Heart left ventricle (tissue), 16 donors: ENCODE data around the gene SMPD3. TPM values are rescaled to one million over a fixed set of nuclear protein-coding genes. Genes with fewer than 3 reads are reported as not detected.
A peak's percentile ranks its signal among the peaks of the same experiment; 100 is the strongest.

Experiments
- ATAC-seq, 4 donors: fragments of 200-7000 bp; cut with Tn5 transposase; one replicate each; pipeline ENCODE4 v1.9.1; 2020 to 2022; ENCODE audit warnings: moderate library complexity in 4 of 4, mild to moderate bottlenecking in 3 of 4, moderate number of reproducible peaks in 1 of 4
- DNase-seq, 5 donors: peaks; one replicate each; pipeline ENCODE4 v3.0.0-alpha.2; 2020
- H3K27ac ChIP-seq, 12 donors: fragments of 200-600 bp; sonication (generic) in 4 of 12; one replicate each; pipeline versions ENCODE4 v1.5.0 to v1.8.0; 2016 to 2022; ENCODE audit warnings: mild to moderate bottlenecking in 2 of 12
- H3K27me3 ChIP-seq, 9 donors: fragments of 200-600 bp; sonication (generic) in 2 of 9; one replicate each; pipeline versions ENCODE4 v1.5.1 to v1.8.0; 2016 to 2022; ENCODE audit warnings: mild to moderate bottlenecking in 3 of 9
- H3K36me3 ChIP-seq, 9 donors: fragments of 200-600 bp; sonication (generic) in 2 of 9; one replicate each; pipeline versions ENCODE4 v1.5.0 to v1.8.0; 2018 to 2022; ENCODE audit warnings: mild to moderate bottlenecking in 2 of 9
- H3K4me1 ChIP-seq, 12 donors: fragments of 200-600 bp; sonication (generic) in 4 of 12; one replicate each; pipeline versions ENCODE4 v1.5.0 to v1.8.0; 2016 to 2022; ENCODE audit warnings: mild to moderate bottlenecking in 3 of 12
- H3K4me3 ChIP-seq, 12 donors: fragments of 200-600 bp; sonication (generic) in 4 of 12; one replicate each; pipeline versions ENCODE4 v1.5.0 to v1.8.0; 2017 to 2022; ENCODE audit warnings: mild to moderate bottlenecking in 9 of 12, moderate library complexity in 4 of 12
- H3K9me3 ChIP-seq, 12 donors: fragments of 200-600 bp; sonication (generic) in 4 of 12; one replicate each; pipeline versions ENCODE4 v1.5.0 to v1.8.0; 2016 to 2022; ENCODE audit warnings: mild to moderate bottlenecking in 1 of 12
- CTCF ChIP-seq, 12 donors: fragments of 200-600 bp; sonication (generic) in 4 of 12; IDR thresholded peaks; one replicate each; pipeline versions ENCODE4 v1.5.0 to v1.8.0; 2018 to 2022; ENCODE audit warnings: antibody characterized with exemption in 12 of 12, mild to moderate bottlenecking in 5 of 12
- POLR2A ChIP-seq, 2 donors: fragments of 450-650 bp; IDR thresholded peaks; one replicate each; pipeline ENCODE4 v1.6.1; 2017; ENCODE audit warnings: antibody characterized with exemption in 2 of 2, mild to moderate bottlenecking in 2 of 2, moderate library complexity in 2 of 2
- WGBS, 4 donors: extraction: QIAGEN DNeasy Blood & Tissue Kit in 2 of 4; methylation state at CpG; one replicate each; pipeline versions ENCODE4 v1.1.5 to v1.1.7; 2013 to 2018; 5-methylcytosine and 5-hydroxymethylcytosine counted together
- intact Hi-C, 10 donors: fragments of 100-400 bp; cut with DNase I; formaldehyde crosslinking; loops; one replicate each; pipeline versions ENCODE4 v1.11.1 to v1.14.2; 2022
- polyA plus RNA-seq, 2 donors: library from polyadenylated mRNA; stranded (reverse); fragments of 200-250 nt; gene quantifications; one replicate each; pipeline ENCODE4 v1.2.3, GENCODE V29; 2013
- total RNA-seq, 9 donors: library from RNA; depleted of rRNA in 2 of 9; stranded (reverse); fragments of >200 nt in 2 of 9; fragmentation: NEBNext Ultra II Directional in 3 of 9; extraction: Animal tissue kit (Norgen Biotek cat#: 25700) in 3 of 9; gene quantifications; one replicate each; pipeline versions ENCODE4 v1.1.0 to v1.2.4, GENCODE V29; 2016 to 2023
- donor health status: ischemic (EF 13 %, LVEDD 7.1; RV severe dilation, severe dysfunction).
- donor health status: healthy with polysubstance abuse.
- donor health status: DM: no; HTN: yes; CAD: no.
- donor health status: DM: no; HTN: no; CAD: no.
- donor health status: ischemic (EF 25% LVEDD 6.9; RV normal size, moderate dysfunction).
- donor health status: ischemic (EF 25% LVEDD 5.7; RV mildly dilated, moderate dysfunction).
- donor health status: healthy.
- donor health status: DM: yes; HTN: yes; CAD: no.
- donor health status: ischemic (EF 35%, LVEDD 5.7; RV mildly dilated, moderate dysfunction).
- donor health status: nonischemic (EF 11% LVEDD 7.7; RV severe dilation, severe dysfunction).
- donor health status: DM: yes; HTN: yes; CAD: no.
- donor health status: PGD.
- donor health status: ischemic (EF 29% LVEDD 5.4; RV normal size, mild dysfunction).
- donor health status: nonischemic (EF 23%, LVEDD 6.1; RV moderate dilation, normal function).

The SMPD3 gene
- total and polyA plus RNA-seq, 11 donors: 0.07 to 14.4 (median 0.17) TPM; not detected in 3

GRCh38 chr16:68417711-68418301 is 30.5 kb downstream of the SMPD3 start:
- H3K36me3 ChIP-seq: no peaks in the 10 kb centered on the region
- ATAC-seq (peak in 1 of 4 donors; percentile 28), DNase-seq (peak in 2 of 5 donors; percentile 16 to 44)
- H3K4me1 ChIP-seq: peaks cover 0 to 23% (median 0%) of the 10 kb centered on the region in 12 donors
- intact Hi-C loops: no loop called here
- H3K9me3 ChIP-seq: no peaks in the 10 kb centered on the region
- 52 to 62% (median 55%) methylated on average over 11 of the region's 11 CpGs for WGBS, 4 donors
- H3K27me3 ChIP-seq: no peaks in the 10 kb centered on the region
- H3K27ac ChIP-seq: peak overlapping the region in 1 of 12 donors; percentile 68
- TF ChIP-seq POLR2A (IDR thresholded peaks at IDR 0.05) (no peak), CTCF (IDR thresholded peaks at IDR 0.05) (no peak)
- no peak overlapping the region for H3K4me3 ChIP-seq

GRCh38 chr16:68416057-68417046 is 32.0 kb downstream of the SMPD3 start:
- 84 to 87% (median 85%) methylated on average over 14 to 15 of the region's 15 CpGs for WGBS, 4 donors
- TF ChIP-seq CTCF (IDR thresholded peaks at IDR 0.05): no peak
- no peak for TF ChIP-seq POLR2A (IDR thresholded peaks at IDR 0.05)
- no peaks in the 10 kb centered on the region for H3K9me3 ChIP-seq
- H3K27ac ChIP-seq: peak overlapping the region in 1 of 12 donors; percentile 68
- H3K36me3 ChIP-seq: no peaks in the 10 kb centered on the region
- no peak overlapping the region for H3K4me3 ChIP-seq
- ATAC-seq (no peak), DNase-seq (no peak)
- intact Hi-C loops: no loop called here
- H3K27me3 ChIP-seq: no peaks in the 10 kb centered on the region
- H3K4me1 ChIP-seq: peaks cover 0 to 23% (median 0%) of the 10 kb centered on the region in 12 donors

GRCh38 chr16:68414581-68414980 is 33.7 kb downstream of the SMPD3 start:
- H3K9me3 ChIP-seq: no peaks in the 10 kb centered on the region
- 43 to 69% (median 50%) methylated on average over 2 of the region's 2 CpGs for WGBS, 4 donors
- ATAC-seq: no peak
- no peak overlapping the region for H3K4me3 ChIP-seq
- no peak overlapping the region for H3K27ac ChIP-seq
- peaks cover 0 to 23% (median 0%) of the 10 kb centered on the region in 12 donors for H3K4me1 ChIP-seq
- no peak for DNase-seq
- TF ChIP-seq CTCF (IDR thresholded peaks at IDR 0.05): no peak
- no peak for TF ChIP-seq POLR2A (IDR thresholded peaks at IDR 0.05)
- no peaks in the 10 kb centered on the region for H3K36me3 ChIP-seq
- peaks cover 0 to 9% (median 0%) of the 10 kb centered on the region in 9 donors for H3K27me3 ChIP-seq
- intact Hi-C loops: no loop called here

GRCh38 chr16:68412061-68412460 is 36.2 kb downstream of the SMPD3 start:
- ATAC-seq: no peak
- 85 to 96% (median 90%) methylated on average over 6 of the region's 6 CpGs for WGBS, 4 donors
- DNase-seq: no peak
- no peak for TF ChIP-seq CTCF (IDR thresholded peaks at IDR 0.05)
- TF ChIP-seq POLR2A (IDR thresholded peaks at IDR 0.05): no peak
- H3K4me3 ChIP-seq: no peak overlapping the region
- peaks cover 0 to 24% (median 0%) of the 10 kb centered on the region in 9 donors for H3K27me3 ChIP-seq
- H3K4me1 ChIP-seq: peaks cover 0 to 8% (median 0%) of the 10 kb centered on the region in 12 donors
- no peak overlapping the region for H3K27ac ChIP-seq
- H3K9me3 ChIP-seq: no peaks in the 10 kb centered on the region
- intact Hi-C loops: no loop called here
- no peaks in the 10 kb centered on the region for H3K36me3 ChIP-seq
